GM18861 (cell line): ENCODE measurements around the gene RTN4IP1.

Experiments used
- ATAC-seq: cut with Tn5 transposase; IDR thresholded peaks from one replicate; pipeline ENCODE4 v1.9.1; 2021; ENCODE audit not compliant: unreplicated experiment

Gene RTN4IP1

GRCh38 chr6:106522562-106523250, 106.6 kb downstream of the RTN4IP1 start:
- ATAC-seq: no peak
